Upper lobe of left lung (tissue), 6 donors: ENCODE data around the gene PRPS1. TPM values are rescaled to one million over a fixed set of nuclear protein-coding genes. Genes with fewer than 3 reads are reported as not detected.

Experiments used
- ATAC-seq, 2 donors: fragments of 200-7000 bp; cut with Tn5 transposase; one replicate each; pipeline ENCODE4 v1.9.1; 2022; ENCODE audit warnings: mild to moderate bottlenecking in 2 of 2, moderate library complexity in 2 of 2; ENCODE audit not compliant: low FRiP score in 2 of 2
- DNase-seq, 2 donors: peaks; one replicate each; pipeline ENCODE4 v3.0.0-alpha.2; 2019 to 2020
- H3K27ac ChIP-seq, 4 donors: fragments of 200-600 bp; sonication (generic); one replicate each; pipeline ENCODE4 v1.5.1; 2016 to 2019
- H3K27me3 ChIP-seq, 4 donors: fragments of 200-600 bp; sonication (generic); one replicate each; pipeline ENCODE4 v1.5.1; 2017 to 2019
- H3K36me3 ChIP-seq, 4 donors: fragments of 200-600 bp; sonication (generic); one replicate each; pipeline ENCODE4 v1.5.1; 2016 to 2019
- H3K4me1 ChIP-seq, 4 donors: fragments of 200-600 bp; sonication (generic); one replicate each; pipeline ENCODE4 v1.5.1; 2018 to 2019
- H3K4me3 ChIP-seq, 4 donors: fragments of 200-600 bp; sonication (generic); one replicate each; pipeline ENCODE4 v1.5.1; 2017 to 2019; ENCODE audit warnings: mild to moderate bottlenecking in 2 of 4, moderate library complexity in 1 of 4
- H3K9me3 ChIP-seq, 4 donors: fragments of 200-600 bp; sonication (generic); one replicate each; pipeline ENCODE4 v1.5.1; 2018 to 2019
- EP300 ChIP-seq, 4 donors: sonication (generic); formaldehyde crosslinking; IDR thresholded peaks; one replicate each; pipeline ENCODE4 v1.5.1; 2017; ENCODE audit warnings: antibody characterized with exemption in 4 of 4, control low read depth in 2 of 4
- POLR2A ChIP-seq, 4 donors: fragments of 450-650 bp; IDR thresholded peaks; one replicate each; pipeline ENCODE4 v1.5.1; 2016 to 2017; ENCODE audit warnings: antibody characterized with exemption in 4 of 4, mild to moderate bottlenecking in 2 of 4
- POLR2AphosphoS5 ChIP-seq, 2 donors: sonication (generic); formaldehyde crosslinking; IDR thresholded peaks; one replicate each; pipeline ENCODE4 v1.5.1; 2017; ENCODE audit warnings: antibody characterized with exemption in 2 of 2
- WGBS, 2 donors: methylation state at CpG; one replicate each; pipeline ENCODE4 v1.1.5; 2017 to 2018; 5-methylcytosine and 5-hydroxymethylcytosine counted together
- total RNA-seq, 6 donors: library from RNA; depleted of rRNA in 4 of 6; stranded (reverse); fragments of >200 nt in 4 of 6; gene quantifications; one replicate each; pipeline versions ENCODE4 v1.1.0 to v1.2.1, GENCODE V29; 2016 to 2021
- TF ChIP-seq, protein P1 (sequence below), 6 experiments: fragments of 450-650 bp in 4 of 6; fragments of 200-600 bp in 2 of 6; sonication (generic) in 2 of 6; IDR thresholded peaks; one replicate each; pipeline ENCODE4 v1.5.1; 2016 to 2019; ENCODE audit warnings: antibody characterized with exemption in 6 of 6
- donor health status: DM: no; HTN: no; CAD: no; lungs with moderate emphysema.
- donor health status: DM: no; HTN: yes; CAD: no; lungs with severe emphysema.

Gene PRPS1
- total RNA-seq, 6 donors from 2014 or later, result 10.5 to 32.7 (median 24.6) TPM

DNA sequence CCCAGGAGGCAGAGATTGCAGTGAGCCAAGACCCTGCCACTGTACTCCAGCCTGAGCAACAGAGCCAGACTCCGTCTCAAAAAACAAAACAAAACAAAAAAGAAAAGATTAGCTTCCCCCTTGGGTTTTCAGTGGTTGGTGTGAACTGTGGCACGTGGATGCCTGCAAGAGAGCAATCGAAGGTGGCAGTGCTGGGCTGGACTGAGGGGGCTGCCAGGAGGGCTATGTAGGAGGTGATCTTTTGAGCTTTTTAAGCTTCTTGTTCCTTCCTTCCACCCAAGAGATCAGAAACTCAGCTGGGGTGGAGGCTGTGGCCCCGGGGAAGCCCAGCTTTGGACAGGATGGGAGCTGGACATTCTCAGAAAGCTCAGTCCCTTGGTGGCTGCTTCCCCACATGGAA is 49.6 kb downstream of the PRPS1 start:
- Histone ChIP-seq H3K4me1 (peaks cover 31 to 63% (median 40%) of the 10 kb centered on the region in 4 donors), H3K27me3 (no peaks in the 10 kb centered on the region)
- no peak for TF ChIP-seq POLR2AphosphoS5 (IDR thresholded peaks at IDR 0.05)
- TF ChIP-seq, protein P1, sequence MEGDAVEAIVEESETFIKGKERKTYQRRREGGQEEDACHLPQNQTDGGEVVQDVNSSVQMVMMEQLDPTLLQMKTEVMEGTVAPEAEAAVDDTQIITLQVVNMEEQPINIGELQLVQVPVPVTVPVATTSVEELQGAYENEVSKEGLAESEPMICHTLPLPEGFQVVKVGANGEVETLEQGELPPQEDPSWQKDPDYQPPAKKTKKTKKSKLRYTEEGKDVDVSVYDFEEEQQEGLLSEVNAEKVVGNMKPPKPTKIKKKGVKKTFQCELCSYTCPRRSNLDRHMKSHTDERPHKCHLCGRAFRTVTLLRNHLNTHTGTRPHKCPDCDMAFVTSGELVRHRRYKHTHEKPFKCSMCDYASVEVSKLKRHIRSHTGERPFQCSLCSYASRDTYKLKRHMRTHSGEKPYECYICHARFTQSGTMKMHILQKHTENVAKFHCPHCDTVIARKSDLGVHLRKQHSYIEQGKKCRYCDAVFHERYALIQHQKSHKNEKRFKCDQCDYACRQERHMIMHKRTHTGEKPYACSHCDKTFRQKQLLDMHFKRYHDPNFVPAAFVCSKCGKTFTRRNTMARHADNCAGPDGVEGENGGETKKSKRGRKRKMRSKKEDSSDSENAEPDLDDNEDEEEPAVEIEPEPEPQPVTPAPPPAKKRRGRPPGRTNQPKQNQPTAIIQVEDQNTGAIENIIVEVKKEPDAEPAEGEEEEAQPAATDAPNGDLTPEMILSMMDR (IDR thresholded peaks at IDR 0.05), result no peak
- TF ChIP-seq EP300 (IDR thresholded peaks at IDR 0.05), result no peak

DNA sequence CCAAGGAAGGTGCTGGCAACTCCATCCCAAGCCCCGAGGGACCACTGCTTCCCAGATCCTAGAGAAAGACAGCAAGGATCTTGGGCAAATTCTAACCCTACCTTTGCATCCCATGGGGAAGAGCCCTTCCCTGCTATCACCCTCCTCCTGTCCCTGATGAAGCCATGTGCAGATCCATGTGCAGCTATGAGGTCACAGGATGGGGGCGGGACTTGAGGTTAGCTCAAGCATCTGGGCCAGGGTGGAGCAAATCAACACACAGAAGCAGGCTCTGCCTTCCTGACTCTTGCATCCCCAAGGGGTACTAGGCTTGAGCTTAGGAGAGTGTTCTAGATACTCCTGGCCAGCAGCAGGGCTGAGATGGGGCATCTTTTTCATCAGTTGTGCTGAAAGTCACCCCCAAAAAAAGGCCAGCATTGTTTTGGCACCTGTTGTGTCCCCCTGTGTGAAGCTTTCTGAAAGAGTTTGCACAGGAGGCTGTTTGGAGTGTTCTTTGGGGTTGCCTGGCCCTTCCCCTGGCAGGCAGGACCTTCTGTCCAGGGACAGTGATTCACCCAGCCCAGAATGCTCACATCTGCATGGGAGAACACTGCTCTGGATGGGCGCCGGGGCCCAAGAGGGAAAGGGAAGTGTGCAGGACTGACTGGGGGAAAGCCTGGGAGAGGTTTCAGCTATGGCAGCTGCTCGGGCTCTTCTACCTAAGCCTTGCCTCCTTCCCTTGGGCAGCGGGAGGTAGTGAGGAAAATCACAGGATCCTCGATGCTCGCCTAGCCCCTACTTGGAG is 50.8 kb downstream of the PRPS1 start:
- DNase-seq (peak in 1 of 2 donors; percentile 86), ATAC-seq (peak in 1 of 2 donors; percentile 46)
- WGBS, 2 donors, result 74 to 83% methylated on average over 1 to 8 of the region's 8 CpGs
- Histone ChIP-seq H3K9me3 (no peaks in the 10 kb centered on the region), H3K36me3 (no peaks in the 10 kb centered on the region), H3K27ac (peak overlapping the region; percentile 51 to 95 (median 91)), H3K4me1 (peaks cover 31 to 63% (median 44%) of the 10 kb centered on the region in 4 donors), H3K4me3 (no peak overlapping the region), H3K27me3 (no peaks in the 10 kb centered on the region)
- TF ChIP-seq, protein P1 (IDR thresholded peaks at IDR 0.05), result no peak
- TF ChIP-seq POLR2A (IDR thresholded peaks at IDR 0.05), result peak in 2 of 4 donors; percentile 18 to 50
- peak in 1 of 4 donors; percentile 20 for TF ChIP-seq EP300 (IDR thresholded peaks at IDR 0.05)
- TF ChIP-seq POLR2AphosphoS5 (IDR thresholded peaks at IDR 0.05), result peak; percentile 26 to 69

More for the DNA sequence above, 49.6 kb downstream of the PRPS1 start:
- Histone ChIP-seq H3K9me3 (no peaks in the 10 kb centered on the region), H3K27ac (peak overlapping the region; percentile 91 to 96 (median 93)), H3K36me3 (no peaks in the 10 kb centered on the region), H3K4me3 (no peak overlapping the region)
- no peak for ATAC-seq
- DNase-seq, result no peak
- WGBS, 2 donors, result 80 to 83% methylated on average over 3 to 4 of the region's 4 CpGs

DNA sequence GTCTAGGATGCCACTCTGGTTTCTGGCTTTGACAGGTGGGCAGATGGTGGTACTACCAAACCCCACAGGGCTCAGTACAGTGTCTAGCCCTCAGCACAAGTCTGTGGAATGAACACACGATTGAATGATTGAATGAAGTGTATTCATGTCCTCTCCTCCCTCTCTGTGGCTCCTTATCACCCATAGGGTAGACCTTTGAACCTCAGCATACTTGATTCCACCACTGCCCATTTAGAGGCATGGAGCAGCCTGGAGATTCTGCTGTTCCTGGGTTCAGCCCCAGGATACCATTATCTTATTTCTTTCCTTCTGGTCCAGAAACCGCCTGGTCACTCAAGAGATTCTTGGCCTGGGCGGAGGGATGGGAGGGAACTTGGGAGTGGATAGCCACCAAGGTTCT is 53.9 kb downstream of the PRPS1 start:
- TF ChIP-seq POLR2AphosphoS5 (IDR thresholded peaks at IDR 0.05) (no peak), EP300 (IDR thresholded peaks at IDR 0.05) (no peak), POLR2A (IDR thresholded peaks at IDR 0.05) (no peak)
- TF ChIP-seq, protein P1 (IDR thresholded peaks at IDR 0.05), result no peak
- no peaks in the 10 kb centered on the region for H3K9me3 ChIP-seq
- H3K4me3 ChIP-seq, result no peak overlapping the region
- H3K27me3 ChIP-seq, result no peaks in the 10 kb centered on the region
- no peak for ATAC-seq
- peak overlapping the region in 2 of 4 donors; percentile 80 to 85 for H3K27ac ChIP-seq
- peaks cover 56 to 70% (median 60%) of the 10 kb centered on the region in 4 donors for H3K4me1 ChIP-seq
- 76 to 81% methylated on average over 2 to 3 of the region's 3 CpGs for WGBS, 2 donors
- no peaks in the 10 kb centered on the region for H3K36me3 ChIP-seq
- no peak for DNase-seq

DNA sequence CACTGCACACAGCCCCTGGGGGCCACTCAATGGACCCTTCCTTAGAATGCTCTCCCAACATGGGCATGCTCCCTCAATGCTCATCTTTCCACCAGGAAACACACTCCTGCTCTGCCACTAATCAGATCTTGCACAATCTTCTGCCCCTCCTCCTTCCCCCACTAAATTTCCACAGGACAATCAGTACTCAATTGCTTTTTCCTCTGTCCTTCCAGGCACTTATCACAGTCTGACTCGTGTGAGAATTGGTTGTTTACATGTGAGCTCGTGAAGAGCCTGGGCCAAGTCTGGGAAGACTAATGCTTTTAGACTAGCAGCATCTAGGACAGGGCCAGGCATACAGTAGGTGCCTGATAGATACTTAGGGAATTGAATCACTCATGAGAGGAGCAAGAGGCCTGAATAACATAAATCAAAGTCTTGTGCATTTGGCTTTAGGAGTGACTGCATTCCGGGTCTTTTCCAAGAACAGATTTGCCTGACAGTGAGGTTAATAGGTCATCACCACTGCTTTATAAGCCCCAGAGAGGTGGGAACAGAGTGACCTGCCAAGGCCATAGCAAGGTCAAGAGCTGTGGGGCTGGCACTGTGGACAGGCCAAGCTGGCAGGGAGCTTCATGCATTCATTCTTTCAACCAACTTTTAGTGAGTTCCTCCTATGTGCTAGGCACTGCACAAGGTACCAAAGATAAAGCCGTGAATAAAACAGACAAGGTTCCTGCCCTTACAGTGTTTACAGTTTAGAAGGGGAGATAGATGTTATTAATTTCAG is 55.0 kb downstream of the PRPS1 start:
- no peaks in the 10 kb centered on the region for H3K9me3 ChIP-seq
- DNase-seq, result peak in 1 of 2 donors; percentile 73
- H3K36me3 ChIP-seq, result no peaks in the 10 kb centered on the region
- H3K4me3 ChIP-seq, result no peak overlapping the region
- WGBS, 2 donors, result 24 to 39% methylated on average over 3 to 4 of the region's 4 CpGs
- TF ChIP-seq, protein P1 (IDR thresholded peaks at IDR 0.05), result no peak
- TF ChIP-seq EP300 (IDR thresholded peaks at IDR 0.05) (peak; percentile 59 to 99 (median 93)), POLR2AphosphoS5 (IDR thresholded peaks at IDR 0.05) (peak; percentile 84 to 90), POLR2A (IDR thresholded peaks at IDR 0.05) (peak in 1 of 4 donors; percentile 24)
- no peaks in the 10 kb centered on the region for H3K27me3 ChIP-seq
- H3K27ac ChIP-seq, result peak overlapping the region; percentile 71 to 85 (median 76)
- H3K4me1 ChIP-seq, result peaks cover 53 to 59% (median 53%) of the 10 kb centered on the region in 4 donors
- peak in 1 of 2 donors; percentile 74 for ATAC-seq
